Gastroesophageal sphincter (tissue), 4 donors: Measurements from ENCODE around the gene RNU6-7. TPM values are rescaled to one million over a fixed set of nuclear protein-coding genes. Genes with fewer than 3 reads are reported as not detected.
A peak's percentile ranks its signal among the peaks of the same experiment; 100 is the strongest.

Experiments
- ATAC-seq: fragments of 150-250 bp; one replicate; pipeline ENCODE4 v1.9.1; 2016; ENCODE audit warnings: mild to moderate bottlenecking, moderate library complexity
- H3K27ac ChIP-seq, 4 donors: fragments of 200-600 bp; sonication (generic) in 3 of 4; 1 replicate in 3 of 4; 2 replicates in 1 of 4; pipeline ENCODE4 v1.5.1; 2016 to 2019
- H3K27me3 ChIP-seq: fragments of 200-600 bp; sonication (generic); one replicate; pipeline ENCODE4 v1.5.1; 2019
- H3K36me3 ChIP-seq, 2 donors: fragments of 200-600 bp; sonication (generic); one replicate each; pipeline ENCODE4 v1.5.1; 2019; ENCODE audit warnings: control low read depth in 1 of 2
- H3K4me1 ChIP-seq, 3 donors: fragments of 200-600 bp; sonication (generic); 1 replicate in 2 of 3; 2 replicates in 1 of 3; pipeline ENCODE4 v1.5.1; 2016 to 2019; ENCODE audit warnings: control low read depth in 2 of 3
- H3K4me3 ChIP-seq, 2 donors: fragments of 200-600 bp; sonication (generic); one replicate each; pipeline ENCODE4 v1.5.1; 2019; ENCODE audit warnings: mild to moderate bottlenecking in 1 of 2, moderate library complexity in 1 of 2
- H3K9me3 ChIP-seq, 3 donors: fragments of 200-600 bp; sonication (generic); one replicate each; pipeline ENCODE4 v1.5.1; 2017 to 2019; ENCODE audit warnings: control low read depth in 2 of 3
- CTCF ChIP-seq, 4 experiments: fragments of 200-600 bp in 2 of 4; fragments of 450-650 bp in 2 of 4; sonication (generic) in 1 of 4; IDR thresholded peaks; one replicate each; pipeline ENCODE4 v1.5.1; 2017 to 2019; ENCODE audit warnings: antibody characterized with exemption in 4 of 4, mild to moderate bottlenecking in 2 of 4, moderate library complexity in 2 of 4
- EP300 ChIP-seq: sonication (generic); formaldehyde crosslinking; IDR thresholded peaks from one replicate; pipeline ENCODE4 v1.6.1; 2017; ENCODE audit warnings: antibody characterized with exemption, mild to moderate bottlenecking
- POLR2A ChIP-seq, 2 donors: fragments of 450-650 bp; IDR thresholded peaks; one replicate each; pipeline ENCODE4 v1.6.1; 2017; ENCODE audit warnings: antibody characterized with exemption in 2 of 2, mild to moderate bottlenecking in 2 of 2, moderate library complexity in 1 of 2
- POLR2AphosphoS5 ChIP-seq: sonication (generic); formaldehyde crosslinking; IDR thresholded peaks from one replicate; pipeline ENCODE4 v1.6.1; 2017; ENCODE audit warnings: antibody characterized with exemption
- WGBS, 2 donors: methylation state at CpG; one replicate each; pipeline ENCODE4 v1.1.5; 2018; ENCODE audit warnings: low coverage in 1 of 2; 5-methylcytosine and 5-hydroxymethylcytosine counted together
- total RNA-seq, 4 donors: library from RNA; depleted of rRNA; stranded (reverse); fragments of >200 nt; gene quantifications; one replicate each; pipeline ENCODE4 v1.1.0, GENCODE V29; 2016

Gene RNU6-7
- total RNA-seq, 4 donors from 2014 or later: not detected

- Histone ChIP-seq H3K9me3 (no peaks in the 10 kb centered on the region), H3K27ac (peak overlapping the region; percentile 85 to 97 (median 87)), H3K27me3 (no peaks in the 10 kb centered on the region), H3K36me3 (no peaks in the 10 kb centered on the region), H3K4me1 (peaks cover 0 to 34% (median 0%) of the 10 kb centered on the region in 3 donors), H3K4me3 (peak overlapping the region; percentile 76 to 78)
- TF ChIP-seq POLR2A (IDR thresholded peaks at IDR 0.05): no peak
- no peak for TF ChIP-seq EP300
- no peak for TF ChIP-seq CTCF (IDR thresholded peaks at IDR 0.05)
- no peak for TF ChIP-seq POLR2AphosphoS5
- ATAC-seq: no peak
- WGBS, 2 donors: 0 to 9% methylated on average over 10 to 14 of the region's 14 CpGs
Measured at GRCh38 chr14:32203928-32204357, 2.1 kb downstream of the RNU6-7 start.

- no peak for ATAC-seq
- no peaks in the 10 kb centered on the region for H3K27me3 ChIP-seq
- peak overlapping the region in 1 of 4 donors; percentile 44 for H3K27ac ChIP-seq
- TF ChIP-seq POLR2A (IDR thresholded peaks at IDR 0.05) (no peak), CTCF (IDR thresholded peaks at IDR 0.05) (no peak), EP300 (no peak), POLR2AphosphoS5 (no peak)
- no peaks in the 10 kb centered on the region for H3K9me3 ChIP-seq
- H3K4me3 ChIP-seq: no peak overlapping the region
- H3K4me1 ChIP-seq: peaks cover 0 to 32% (median 0%) of the 10 kb centered on the region in 3 donors
- 89 to 100% methylated on average over 3 of the region's 3 CpGs for WGBS, 2 donors
- H3K36me3 ChIP-seq: no peaks in the 10 kb centered on the region
Measured at GRCh38 chr14:32205554-32205953, 3.7 kb downstream of the RNU6-7 start.

DNA sequence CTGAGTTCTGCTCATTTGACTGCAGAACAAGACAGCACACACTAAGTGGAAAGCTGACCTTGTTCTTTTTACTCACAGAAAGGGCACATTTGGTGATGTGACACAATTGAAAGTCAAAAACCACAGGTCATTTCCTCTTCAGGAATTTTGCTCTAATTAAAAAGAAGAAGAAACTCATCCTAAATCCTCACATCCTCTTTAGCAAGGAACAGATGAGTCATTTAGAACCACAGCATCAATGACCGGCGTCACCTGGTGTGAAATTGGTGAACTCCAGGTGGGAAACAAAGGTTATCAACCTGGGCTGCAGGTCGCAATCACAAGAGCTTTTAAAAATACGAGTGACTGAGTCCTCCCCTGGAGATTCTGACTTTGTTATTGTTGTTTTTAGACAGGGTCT, 4.1 kb downstream of the RNU6-7 start:
- H3K36me3 ChIP-seq: no peaks in the 10 kb centered on the region
- H3K27me3 ChIP-seq: no peaks in the 10 kb centered on the region
- no peak overlapping the region for H3K4me3 ChIP-seq
- TF ChIP-seq POLR2A (IDR thresholded peaks at IDR 0.05) (no peak), EP300 (no peak), POLR2AphosphoS5 (no peak), CTCF (IDR thresholded peaks at IDR 0.05) (no peak)
- H3K27ac ChIP-seq: peak overlapping the region in 1 of 4 donors; percentile 44
- H3K9me3 ChIP-seq: no peaks in the 10 kb centered on the region
- WGBS, 2 donors: 57 to 65% methylated on average over 1 to 2 of the region's 4 CpGs
- ATAC-seq: no peak
- H3K4me1 ChIP-seq: peaks cover 0 to 27% (median 0%) of the 10 kb centered on the region in 3 donors

GRCh38 chr14:32206552-32206951, 4.7 kb downstream of the RNU6-7 start:
- no peak for TF ChIP-seq EP300
- TF ChIP-seq CTCF (IDR thresholded peaks at IDR 0.05): no peak
- TF ChIP-seq POLR2AphosphoS5: no peak
- TF ChIP-seq POLR2A (IDR thresholded peaks at IDR 0.05): no peak
- no peak overlapping the region for H3K4me3 ChIP-seq
- ATAC-seq: no peak
- no peaks in the 10 kb centered on the region for H3K36me3 ChIP-seq
- no peaks in the 10 kb centered on the region for H3K27me3 ChIP-seq
- peaks cover 0 to 26% (median 0%) of the 10 kb centered on the region in 3 donors for H3K4me1 ChIP-seq
- H3K9me3 ChIP-seq: no peaks in the 10 kb centered on the region
- H3K27ac ChIP-seq: peak overlapping the region in 1 of 4 donors; percentile 44
- 56 to 89% methylated on average over 2 of the region's 2 CpGs for WGBS, 2 donors

- 50 to 100% methylated on average over 1 to 2 of the region's 3 CpGs for WGBS, 2 donors
- H3K27ac ChIP-seq: no peak overlapping the region
- no peaks in the 10 kb centered on the region for H3K27me3 ChIP-seq
- no peaks in the 10 kb centered on the region for H3K9me3 ChIP-seq
- H3K4me1 ChIP-seq: peaks cover 0 to 16% (median 0%) of the 10 kb centered on the region in 3 donors
- H3K36me3 ChIP-seq: no peaks in the 10 kb centered on the region
- no peak overlapping the region for H3K4me3 ChIP-seq
- TF ChIP-seq CTCF (IDR thresholded peaks at IDR 0.05) (no peak), POLR2A (IDR thresholded peaks at IDR 0.05) (no peak), POLR2AphosphoS5 (no peak), EP300 (no peak)
- ATAC-seq: no peak
Measured at GRCh38 chr14:32208490-32208889, 6.6 kb downstream of the RNU6-7 start.
